NCI-H748 (cell line): Measurements from ENCODE around the gene CCSER2.

ENCODE experiments used
- DNase-seq: peaks from one replicate; lab custom pipeline; 2025; ENCODE audit not compliant: unreplicated experiment; lab: John Stamatoyannopoulos, UW

Gene CCSER2

DNA sequence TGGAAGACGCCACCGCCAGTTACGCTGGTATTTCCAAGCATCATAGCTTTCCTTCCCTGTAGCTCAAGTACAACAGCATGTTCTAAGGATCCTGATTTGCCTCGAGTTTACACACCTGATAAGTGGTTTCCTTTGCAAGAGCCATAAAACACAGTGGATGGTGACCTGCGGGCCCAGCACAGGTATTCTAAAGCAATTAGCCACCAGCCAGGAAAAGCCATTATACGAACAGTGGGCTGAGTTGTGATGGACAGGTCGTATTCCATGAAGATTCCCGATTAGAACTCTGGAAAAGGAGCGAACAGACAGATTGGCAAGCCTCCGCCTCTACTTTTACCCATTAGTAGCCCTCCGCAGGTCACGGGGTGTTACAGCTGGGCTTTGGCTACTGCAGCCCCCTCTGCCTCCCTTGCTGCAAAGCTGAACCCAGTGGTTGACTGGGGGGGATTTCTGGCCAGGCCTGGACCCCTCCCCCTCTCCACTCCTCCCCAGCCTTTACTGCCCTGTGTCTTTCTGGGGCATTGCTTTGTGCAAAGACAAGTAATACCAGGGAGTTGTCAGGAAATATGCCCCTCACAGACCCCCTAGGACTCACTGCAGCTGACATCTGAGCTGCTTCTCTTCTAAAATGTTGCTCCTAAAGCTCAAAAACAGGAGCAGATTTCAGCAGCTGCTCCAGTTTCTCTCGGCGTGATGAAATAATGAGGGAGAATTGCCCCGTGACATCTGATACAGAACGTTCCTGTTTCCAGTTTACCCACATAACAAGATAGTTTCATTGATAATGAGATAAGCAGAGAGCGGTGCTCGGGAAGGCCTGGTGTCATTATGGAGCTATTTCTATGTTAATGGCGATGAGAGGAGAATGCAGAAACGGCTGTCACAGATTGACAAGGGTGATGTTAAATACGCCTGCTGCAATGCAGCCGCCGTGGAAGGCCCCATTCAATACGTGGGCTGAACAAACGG, 214.4 kb downstream of the CCSER2 start:
- peak; percentile 63 for DNase-seq

DNA sequence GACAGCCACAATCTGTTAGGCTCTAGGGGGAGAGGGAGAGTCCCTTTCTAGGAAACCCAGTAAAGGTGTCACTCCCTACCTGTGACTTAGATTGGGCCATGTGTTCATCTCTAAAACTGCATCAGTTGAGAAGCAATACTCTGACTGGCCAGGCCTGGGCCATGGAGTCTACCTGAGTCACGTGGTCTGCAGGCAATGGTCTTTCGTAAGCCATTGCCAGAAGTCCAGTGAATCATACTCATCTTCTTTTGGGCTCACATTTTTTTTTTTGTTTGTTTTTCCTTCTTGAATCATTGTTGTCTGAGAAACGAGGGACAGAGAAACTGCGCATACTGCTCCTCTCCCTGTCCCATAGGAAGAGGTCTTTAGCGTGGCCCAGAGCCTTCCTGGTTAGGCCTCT, 215.6 kb downstream of the CCSER2 start:
- DNase-seq: no peak

DNA sequence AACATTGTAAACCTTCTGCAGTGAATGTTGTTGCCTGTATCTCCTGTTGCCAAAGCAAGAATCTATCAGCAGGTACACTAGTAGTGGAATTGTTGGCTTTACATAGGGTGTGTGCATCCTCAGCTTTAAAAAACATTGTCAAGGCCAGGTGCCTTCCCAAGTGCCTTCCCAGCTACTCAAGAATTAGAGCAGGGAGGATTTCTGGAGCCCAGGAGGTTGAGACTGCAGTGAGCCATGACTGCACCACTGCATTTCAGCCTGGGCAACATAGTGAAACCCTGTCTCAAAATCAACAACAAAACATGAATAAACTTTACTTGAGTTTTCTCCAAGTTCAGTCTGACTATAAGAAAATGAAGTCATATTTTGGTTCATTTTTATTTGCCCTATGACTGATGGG, 217.3 kb downstream of the CCSER2 start:
- no peak for DNase-seq

DNA sequence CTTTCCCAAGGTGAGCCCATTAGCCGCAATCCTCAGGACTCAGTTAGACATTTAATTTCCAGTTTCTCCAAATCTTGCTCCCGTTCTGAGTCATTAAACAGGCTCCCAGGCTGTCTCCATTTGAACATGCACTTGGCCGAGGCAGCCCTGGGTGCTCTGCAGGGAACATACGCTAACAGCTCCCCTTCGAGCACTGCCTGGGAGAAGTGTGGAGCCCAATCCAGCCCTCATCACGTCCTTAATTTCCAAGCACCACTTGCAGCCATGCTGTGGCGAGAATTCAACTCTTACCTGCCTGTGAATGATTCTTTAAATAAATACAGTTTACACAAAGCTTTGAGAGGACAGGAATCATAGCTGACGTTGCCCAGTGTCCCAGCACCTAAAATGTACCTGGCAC, 218.2 kb downstream of the CCSER2 start:
- DNase-seq: no peak

DNA sequence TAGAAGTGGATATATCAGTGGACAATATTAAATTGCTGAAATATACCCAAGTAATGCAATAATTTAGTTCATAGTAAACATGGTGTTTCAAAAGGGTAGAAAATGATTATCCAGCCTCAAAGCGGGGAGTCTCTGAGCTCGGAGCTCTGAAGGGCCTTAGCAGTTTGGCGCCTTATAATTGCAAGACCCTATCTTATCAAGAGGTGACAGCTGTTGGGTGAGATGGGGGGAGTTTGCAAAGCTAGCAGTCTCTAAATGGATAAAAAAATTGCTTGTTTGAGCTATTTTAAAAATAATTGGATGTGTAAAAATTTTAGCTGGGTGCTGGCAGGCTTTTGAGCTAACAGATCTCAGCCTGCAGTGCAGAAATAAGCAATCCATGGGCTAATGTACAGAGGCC, 219.2 kb downstream of the CCSER2 start:
- DNase-seq: peak; percentile 28

DNA sequence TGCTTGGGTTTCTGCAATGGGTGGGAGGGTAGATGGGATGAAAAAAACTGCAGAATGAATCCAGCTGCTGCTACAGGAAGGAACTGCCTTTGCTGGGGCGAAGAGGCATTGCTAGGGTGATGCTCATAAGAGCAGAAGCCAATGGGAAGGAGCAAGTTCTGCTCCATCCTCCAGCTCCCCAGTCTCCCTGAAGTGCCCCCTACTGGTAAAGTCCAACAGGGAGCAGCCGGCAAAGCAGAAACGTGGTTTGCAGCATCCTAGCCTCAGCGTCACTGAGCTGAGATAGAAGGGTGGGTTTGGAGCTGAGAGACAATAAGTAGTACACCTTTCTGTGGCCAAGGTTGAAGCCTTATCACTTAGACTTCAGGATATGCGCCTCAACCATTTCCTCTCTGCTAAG, 220.5 kb downstream of the CCSER2 start:
- DNase-seq: no peak

DNA sequence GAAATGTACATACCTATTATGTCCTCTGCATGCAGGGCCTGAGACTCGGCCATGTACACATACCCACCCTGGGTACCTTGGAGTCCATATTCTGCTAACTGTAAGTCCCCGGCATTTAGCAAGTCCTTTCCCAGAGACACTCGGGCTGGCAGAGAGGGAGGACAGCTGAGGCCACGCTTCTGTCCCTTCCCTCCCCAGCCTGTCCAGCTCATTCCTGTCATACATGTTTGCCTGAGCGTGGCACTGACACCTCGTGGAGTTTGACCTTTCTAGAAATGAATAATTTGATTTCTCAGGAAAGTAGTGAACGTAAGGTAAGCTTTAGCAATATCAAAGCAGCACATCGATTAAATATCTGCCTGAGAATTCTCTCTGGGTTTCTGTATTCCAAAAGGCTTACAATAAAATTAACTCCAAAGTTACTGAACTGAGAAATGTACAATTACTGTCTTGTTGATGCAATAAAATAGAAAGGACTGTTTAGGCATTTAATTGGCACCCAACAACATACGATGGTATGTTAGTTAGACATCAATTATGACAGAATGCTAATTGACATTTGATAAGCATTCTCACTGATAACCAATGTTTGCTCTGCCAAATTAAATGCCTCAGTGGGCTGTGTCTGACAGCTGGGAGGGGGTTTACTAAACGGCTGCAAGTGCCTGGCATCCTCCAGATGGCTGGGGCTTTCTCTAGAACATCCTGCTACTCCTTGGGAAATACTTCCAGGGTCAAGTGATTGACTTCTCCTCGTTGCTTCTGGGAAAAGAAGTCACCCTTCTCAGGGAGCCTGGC, 221.2 kb downstream of the CCSER2 start:
- DNase-seq: no peak

DNA sequence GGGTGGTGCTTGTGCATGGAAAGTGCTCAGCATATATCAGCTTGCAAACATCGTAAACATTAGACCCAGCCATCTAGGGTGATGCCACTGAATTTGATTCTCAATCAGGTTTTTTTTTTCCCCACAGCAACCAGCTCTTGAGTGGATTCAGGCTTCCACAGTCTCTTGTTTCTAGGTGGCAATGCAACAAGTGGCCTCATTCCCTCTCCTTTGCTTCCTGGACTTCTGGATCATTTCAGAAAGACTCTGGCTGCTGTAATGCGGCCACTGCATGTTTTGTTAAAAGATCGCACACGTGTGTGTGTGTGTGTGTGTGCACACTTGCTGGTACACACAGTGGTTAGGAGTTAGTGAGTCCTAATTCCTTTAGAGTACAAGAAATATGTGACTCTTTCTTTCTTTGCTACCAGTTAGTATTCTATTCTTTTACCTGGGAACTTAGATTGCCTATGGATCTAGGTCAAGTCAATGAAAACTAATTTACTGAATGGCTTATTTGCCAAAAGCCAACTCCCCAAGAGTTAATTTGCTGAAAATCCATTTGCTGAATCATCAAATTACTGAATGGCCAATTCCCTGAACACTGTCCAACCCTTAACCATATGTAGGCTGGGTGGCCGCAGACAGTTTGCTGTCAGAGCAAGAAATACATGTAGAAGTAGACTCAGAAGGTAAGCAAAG, 222.5 kb downstream of the CCSER2 start:
- no peak for DNase-seq

DNA sequence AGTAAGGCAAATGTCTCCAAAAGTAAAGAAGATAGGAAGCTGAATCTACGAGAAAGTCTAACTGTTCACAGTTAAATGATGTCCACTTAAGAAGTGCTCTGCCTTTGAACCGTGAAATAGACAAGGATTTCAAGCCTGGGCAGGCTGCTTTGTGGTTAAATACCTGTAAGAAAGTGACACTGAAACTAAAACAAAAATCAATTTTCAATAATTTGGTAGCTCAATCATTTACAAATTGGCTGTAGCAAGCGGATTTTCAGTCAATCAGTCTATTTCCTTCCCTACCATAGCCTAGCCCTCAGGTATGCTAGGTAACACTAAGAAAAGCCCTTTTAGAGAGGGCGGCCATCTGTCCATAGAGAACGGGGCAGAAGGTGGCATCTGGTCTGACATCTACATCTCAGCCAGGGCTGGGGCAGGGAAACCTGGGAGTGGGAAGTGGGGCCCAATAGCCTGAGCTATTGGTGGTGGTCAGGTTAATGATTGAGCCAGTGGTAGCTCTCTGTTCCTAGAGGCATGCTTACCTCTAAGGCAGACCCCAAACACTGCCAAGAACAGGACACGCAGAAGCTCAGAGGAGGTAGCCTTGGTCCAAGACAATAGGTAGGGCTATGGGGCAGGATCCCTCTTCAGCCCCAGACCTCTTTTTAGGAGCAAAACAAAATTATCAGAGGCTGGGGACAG, 223.2 kb downstream of the CCSER2 start:
- DNase-seq: no peak

DNA sequence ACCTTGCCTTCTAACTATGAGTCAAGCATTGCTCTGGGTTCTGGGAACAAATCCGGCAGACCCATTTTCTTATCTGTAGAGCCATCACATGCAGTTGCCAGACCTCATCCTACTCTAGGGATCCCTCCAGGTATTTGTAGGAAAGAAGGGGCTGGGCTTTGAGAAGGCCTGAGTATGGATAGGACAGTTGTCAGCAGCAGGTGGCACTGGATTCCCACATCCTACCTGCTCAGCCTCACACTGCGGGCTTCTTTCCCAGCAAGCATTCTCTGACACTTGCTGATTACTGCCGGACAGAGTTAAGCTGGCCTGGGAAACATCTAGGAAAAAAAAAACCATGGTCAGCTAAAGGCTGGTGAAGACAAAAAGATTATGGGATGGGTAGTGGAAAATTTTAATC, 224.1 kb downstream of the CCSER2 start:
- no peak for DNase-seq

DNA sequence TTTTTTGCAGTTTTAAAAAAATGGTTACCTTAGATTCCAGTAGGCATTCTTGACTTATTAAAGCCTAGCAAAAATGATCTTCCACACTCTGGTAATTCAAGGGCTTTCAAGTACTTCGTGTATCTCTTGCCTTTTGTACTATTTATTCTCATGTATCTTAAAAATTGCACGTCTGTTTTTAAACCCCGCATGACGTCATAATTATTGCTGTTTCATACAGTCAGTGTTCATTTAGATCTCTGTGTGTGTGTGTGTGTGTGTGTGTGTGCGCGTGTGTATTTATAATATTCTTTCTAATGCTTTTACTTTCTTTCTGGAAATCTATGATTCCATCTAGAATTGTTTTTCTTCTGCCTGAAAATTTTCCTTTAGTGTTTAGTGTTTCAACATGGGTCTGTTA, 234.2 kb downstream of the CCSER2 start:
- no peak for DNase-seq

DNA sequence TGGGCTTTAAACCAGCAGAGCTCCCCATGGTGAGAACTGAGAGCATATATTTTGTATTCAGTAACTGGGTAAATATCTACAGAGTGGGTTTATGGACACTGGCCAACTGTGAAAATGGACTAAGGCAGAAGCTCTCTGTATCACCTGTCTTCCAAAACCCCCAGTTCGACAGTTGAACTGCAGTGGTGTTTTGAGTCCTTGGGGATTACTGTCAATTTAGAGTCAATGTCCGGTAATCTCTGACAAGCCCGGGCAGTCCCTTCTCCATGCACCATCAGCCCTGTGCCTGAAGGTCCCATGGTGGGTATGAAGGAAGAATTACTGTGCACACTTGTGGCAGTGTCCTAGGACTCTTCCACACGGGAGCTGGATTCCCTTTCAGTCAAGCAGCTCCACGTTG, 235.0 kb downstream of the CCSER2 start:
- peak; percentile 91 for DNase-seq

DNA sequence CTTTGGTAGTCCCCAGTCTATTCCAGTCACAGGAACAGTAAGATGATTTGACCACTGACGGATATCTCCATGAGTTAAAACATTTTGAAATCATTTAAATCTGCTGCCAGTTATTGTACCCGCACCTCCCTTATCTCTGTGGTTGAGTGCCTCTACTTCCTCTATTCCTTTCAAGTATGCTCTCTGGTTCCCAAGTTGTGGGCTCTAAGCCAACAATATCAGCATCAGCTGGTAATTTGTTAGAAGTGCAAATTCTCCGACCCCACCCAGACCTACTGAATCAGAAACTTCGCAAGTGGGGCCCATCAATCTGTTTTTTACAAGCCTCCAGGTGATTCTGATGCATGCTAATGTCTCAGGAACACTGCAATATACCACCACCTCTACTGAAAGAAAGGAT, 235.5 kb downstream of the CCSER2 start:
- no peak for DNase-seq

DNA sequence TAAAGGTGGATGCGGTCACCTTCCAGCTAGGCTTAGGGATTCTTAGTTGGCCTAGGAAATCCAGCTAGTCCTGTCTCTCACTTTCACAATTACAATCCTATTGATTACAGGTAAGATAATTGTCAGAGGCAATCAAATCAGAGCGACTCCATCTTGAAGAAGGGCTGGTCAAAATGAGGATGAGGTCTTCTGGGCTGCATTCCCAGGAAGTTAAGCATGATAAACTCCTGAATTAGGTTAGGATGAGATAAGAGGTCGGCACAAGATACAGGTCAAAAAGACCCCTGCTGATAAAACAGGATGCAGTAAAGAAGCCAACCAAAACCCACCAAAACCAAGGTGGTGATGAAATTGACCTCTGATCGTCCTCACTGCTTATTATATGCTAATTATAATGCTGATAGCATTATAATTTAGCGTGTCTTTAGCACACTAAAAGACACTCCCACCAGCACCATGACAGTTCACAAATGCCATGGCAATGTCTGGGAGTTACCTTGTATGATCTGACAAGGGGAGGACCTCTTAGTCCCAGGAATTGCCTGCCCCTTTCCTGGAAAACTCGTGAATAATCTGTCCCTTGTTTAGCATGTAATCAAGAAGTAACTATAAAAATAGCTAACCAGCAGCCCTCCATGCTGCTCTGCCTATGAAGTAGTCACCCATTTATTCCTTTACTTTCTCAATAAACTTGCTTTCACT, 237.6 kb downstream of the CCSER2 start:
- DNase-seq: no peak

DNA sequence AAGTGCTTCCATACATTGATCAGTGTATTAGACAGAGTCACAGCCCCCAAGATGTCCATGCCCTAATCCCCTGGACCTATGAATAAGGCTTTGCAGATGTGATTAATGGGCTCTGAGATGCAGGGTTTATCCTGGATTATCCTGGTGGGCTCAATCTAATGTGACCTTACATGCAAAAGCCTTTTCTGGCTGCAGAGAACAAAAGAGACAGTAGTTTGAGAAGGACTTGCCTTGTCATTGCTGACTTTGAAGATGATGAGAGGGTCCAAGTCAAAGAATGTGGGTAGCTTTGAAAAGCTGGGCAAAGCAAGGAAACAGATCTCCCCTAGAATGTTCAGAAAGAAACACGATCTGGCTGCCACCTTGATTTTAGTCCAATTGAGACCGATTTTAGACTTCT, 238.7 kb downstream of the CCSER2 start:
- no peak for DNase-seq
